ENCODE results near the gene LAMA5. TPM values are rescaled to one million over a fixed set of nuclear protein-coding genes. Genes with fewer than 3 reads are reported as not detected.

Gene LAMA5
- total RNA-seq, 2 experiments from 2014 or later: 0.72 to 1.0 TPM

GRCh38 chr20:62287759-62288534 lies 79.2 kb downstream of the LAMA5 start:
- ChIA-PET POLR2A (no interaction called here), CTCF (no interaction called here)
- no peak overlapping the region for H3K4me3 Mint-ChIP-seq
- intact Hi-C loops (cut with DNase I, micrococcal nuclease): no loop called here
- DNase-seq (no peak), ATAC-seq (no peak)
- H3K9me3 Mint-ChIP-seq (ENCODE audit: low read depth): no peaks in the 10 kb centered on the region
- H3K4me1 Mint-ChIP-seq: no peaks in the 10 kb centered on the region
- peaks cover 13% of the 10 kb centered on the region for H3K36me3 Mint-ChIP-seq (ENCODE audit: low read depth)
- no peak overlapping the region for H3K27ac Mint-ChIP-seq
- H3K27me3 Mint-ChIP-seq: no peaks in the 10 kb centered on the region

DNA sequence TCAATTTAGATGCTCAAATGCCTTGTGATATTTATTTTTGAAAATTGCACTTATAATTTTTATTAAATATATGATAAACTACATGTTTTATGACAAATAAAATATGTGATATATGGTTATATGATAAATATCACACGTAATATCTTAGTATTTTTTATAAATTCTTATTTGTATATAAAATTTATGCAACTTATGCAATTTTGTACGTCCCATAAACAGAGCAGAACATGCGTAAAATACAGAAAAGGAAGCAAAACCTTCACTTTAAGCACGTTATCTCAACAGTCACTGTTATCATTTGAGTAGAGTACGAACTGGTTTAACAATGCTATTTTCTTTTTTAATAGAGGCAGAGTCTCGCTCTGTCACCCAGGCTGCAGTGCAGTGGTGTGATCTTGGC lies 80.0 kb downstream of the LAMA5 start:
- Mint-ChIP-seq H3K4me1 (no peaks in the 10 kb centered on the region), H3K4me3 (no peak overlapping the region), H3K27ac (no peak overlapping the region), H3K36me3 (ENCODE audit: low read depth) (peaks cover 11% of the 10 kb centered on the region), H3K9me3 (ENCODE audit: low read depth) (no peaks in the 10 kb centered on the region), H3K27me3 (no peaks in the 10 kb centered on the region)
- no peak for DNase-seq
- ChIA-PET CTCF (no interaction called here), POLR2A (no interaction called here)
- no peak for ATAC-seq
- intact Hi-C loops (cut with DNase I, micrococcal nuclease): no loop called here

DNA sequence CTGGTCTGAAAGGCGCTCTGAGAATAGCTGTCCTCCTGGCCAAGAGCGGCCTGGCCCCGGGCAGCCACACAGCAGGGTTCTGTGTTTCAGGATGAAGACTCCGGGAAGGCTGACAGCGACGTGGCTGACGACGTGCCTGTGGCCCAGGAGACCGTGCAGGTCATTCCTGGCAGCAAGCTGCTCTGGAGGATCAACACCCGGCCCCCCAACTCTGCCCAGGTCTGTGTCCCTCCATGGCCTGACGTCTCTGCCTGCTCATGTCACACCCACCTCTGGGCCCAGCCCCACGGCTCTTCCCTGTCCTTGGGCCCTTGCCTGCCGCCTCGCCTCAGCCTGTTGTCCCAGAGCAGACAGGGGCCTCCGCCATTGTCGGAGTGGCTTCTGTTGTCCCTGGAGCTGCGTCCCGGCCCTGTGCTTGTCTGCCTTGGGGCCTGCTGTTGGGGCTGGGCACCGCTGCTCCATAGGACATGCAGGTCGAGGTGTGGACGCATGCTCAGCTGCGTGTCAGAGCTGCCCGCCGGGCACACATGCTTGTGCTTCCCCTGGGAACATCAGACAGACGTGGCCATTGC lies 80.5 kb downstream of the LAMA5 start:
- no peak for DNase-seq
- no peaks in the 10 kb centered on the region for H3K9me3 Mint-ChIP-seq (ENCODE audit: low read depth)
- ATAC-seq: no peak
- H3K27ac Mint-ChIP-seq: no peak overlapping the region
- intact Hi-C loops (cut with DNase I, micrococcal nuclease): no loop called here
- H3K36me3 Mint-ChIP-seq (ENCODE audit: low read depth): peaks cover 11% of the 10 kb centered on the region
- POLR2A ChIA-PET: no interaction called here
- H3K4me3 Mint-ChIP-seq: no peak overlapping the region
- no peaks in the 10 kb centered on the region for H3K27me3 Mint-ChIP-seq
- CTCF ChIA-PET: no interaction called here
- no peaks in the 10 kb centered on the region for H3K4me1 Mint-ChIP-seq

DNA sequence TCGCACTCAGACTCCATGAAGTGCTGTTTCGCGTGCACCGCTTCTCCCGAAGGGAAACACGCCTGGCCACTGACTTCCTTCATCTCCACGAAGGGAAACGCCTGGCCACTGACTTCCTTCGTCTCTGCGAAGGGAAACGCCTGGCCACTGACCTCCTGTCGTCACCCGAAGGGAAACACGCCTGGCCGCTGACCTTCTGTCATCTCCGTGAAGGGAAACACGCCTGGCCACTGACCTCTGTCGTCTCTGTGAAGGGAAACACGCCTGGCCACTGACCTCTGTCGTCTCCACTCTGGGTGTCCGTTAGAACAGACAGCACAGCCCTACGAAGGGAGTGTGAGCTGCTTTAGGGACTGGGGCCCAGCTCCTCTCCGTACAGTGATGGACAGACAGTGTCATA lies 81.4 kb downstream of the LAMA5 start:
- Mint-ChIP-seq H3K27me3 (no peaks in the 10 kb centered on the region), H3K4me1 (no peaks in the 10 kb centered on the region), H3K4me3 (no peak overlapping the region), H3K27ac (no peak overlapping the region), H3K9me3 (ENCODE audit: low read depth) (no peaks in the 10 kb centered on the region), H3K36me3 (ENCODE audit: low read depth) (peaks cover 15% of the 10 kb centered on the region)
- DNase-seq (no peak), ATAC-seq (no peak)
- CTCF ChIA-PET: no interaction called here
- POLR2A ChIA-PET: no interaction called here
- intact Hi-C loops (cut with DNase I, micrococcal nuclease): no loop called here

- H3K36me3 Mint-ChIP-seq (ENCODE audit: low read depth): peaks cover 15% of the 10 kb centered on the region
- no peaks in the 10 kb centered on the region for H3K9me3 Mint-ChIP-seq (ENCODE audit: low read depth)
- no peaks in the 10 kb centered on the region for H3K27me3 Mint-ChIP-seq
- H3K4me3 Mint-ChIP-seq: no peak overlapping the region
- ChIA-PET POLR2A (no interaction called here), CTCF (interaction anchor here (0.6 kb wide), 1 partner anchor 356 kb away, joined by 3 read pairs; no protein-coding TSS in a partner anchor)
- no peaks in the 10 kb centered on the region for H3K4me1 Mint-ChIP-seq
- ATAC-seq: no peak
- no peak overlapping the region for H3K27ac Mint-ChIP-seq
- intact Hi-C loops (cut with DNase I, micrococcal nuclease): no loop called here
- DNase-seq: no peak
Measured at GRCh38 chr20:62285151-62285550, 82.0 kb downstream of the LAMA5 start.

- ATAC-seq: no peak
- H3K9me3 Mint-ChIP-seq (ENCODE audit: low read depth): no peaks in the 10 kb centered on the region
- CTCF ChIA-PET: no interaction called here
- H3K36me3 Mint-ChIP-seq (ENCODE audit: low read depth): peaks cover 17% of the 10 kb centered on the region
- H3K27me3 Mint-ChIP-seq: no peaks in the 10 kb centered on the region
- no peak overlapping the region for H3K4me3 Mint-ChIP-seq
- no peaks in the 10 kb centered on the region for H3K4me1 Mint-ChIP-seq
- POLR2A ChIA-PET: no interaction called here
- no peak for DNase-seq
- no peak overlapping the region for H3K27ac Mint-ChIP-seq
- intact Hi-C loops (cut with DNase I, micrococcal nuclease): no loop called here
Measured at GRCh38 chr20:62284448-62284847, 82.7 kb downstream of the LAMA5 start.

DNA sequence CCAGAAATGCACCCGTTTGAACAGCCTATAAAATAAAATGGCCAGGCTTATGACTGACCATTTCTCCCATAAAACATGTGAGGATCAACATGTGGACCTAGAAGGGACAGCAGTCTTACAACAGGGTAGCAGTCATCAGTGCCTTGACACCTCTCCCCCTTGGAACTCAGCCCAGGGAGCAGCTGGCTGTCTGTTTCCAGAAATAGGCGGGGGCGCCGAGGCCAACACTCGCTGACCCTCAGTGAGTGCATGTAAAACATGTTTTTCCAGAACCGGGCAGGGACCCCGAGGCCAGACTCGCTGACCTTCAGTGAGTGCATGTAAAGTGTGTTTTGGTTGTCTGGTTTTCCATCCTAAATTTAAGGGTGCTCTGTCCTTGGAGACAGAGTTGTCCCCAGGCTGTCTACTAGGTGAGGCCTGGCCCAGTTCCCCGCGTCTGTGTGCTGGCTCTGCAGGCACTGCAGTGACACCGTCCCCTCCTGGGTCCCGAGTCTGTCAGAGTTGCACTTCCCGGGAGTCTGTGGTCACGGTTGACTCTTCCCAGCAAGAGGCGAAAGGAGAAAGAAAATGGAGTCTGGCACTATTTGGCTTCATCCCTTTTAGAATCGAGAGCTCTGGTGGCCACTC lies 84.1 kb downstream of the LAMA5 start:
- ATAC-seq (no peak), DNase-seq (no peak)
- no peaks in the 10 kb centered on the region for H3K4me1 Mint-ChIP-seq
- ChIA-PET POLR2A (no interaction called here), CTCF (interaction anchor here (1.0 kb wide), 1 partner anchor 28 kb away, joined by 3 read pairs; no protein-coding TSS in a partner anchor)
- no peak overlapping the region for H3K4me3 Mint-ChIP-seq
- H3K27ac Mint-ChIP-seq: no peak overlapping the region
- peaks cover 21% of the 10 kb centered on the region for H3K36me3 Mint-ChIP-seq (ENCODE audit: low read depth)
- intact Hi-C loops (cut with DNase I, micrococcal nuclease): no loop called here
- H3K27me3 Mint-ChIP-seq: no peaks in the 10 kb centered on the region
- H3K9me3 Mint-ChIP-seq (ENCODE audit: low read depth): no peaks in the 10 kb centered on the region

DNA sequence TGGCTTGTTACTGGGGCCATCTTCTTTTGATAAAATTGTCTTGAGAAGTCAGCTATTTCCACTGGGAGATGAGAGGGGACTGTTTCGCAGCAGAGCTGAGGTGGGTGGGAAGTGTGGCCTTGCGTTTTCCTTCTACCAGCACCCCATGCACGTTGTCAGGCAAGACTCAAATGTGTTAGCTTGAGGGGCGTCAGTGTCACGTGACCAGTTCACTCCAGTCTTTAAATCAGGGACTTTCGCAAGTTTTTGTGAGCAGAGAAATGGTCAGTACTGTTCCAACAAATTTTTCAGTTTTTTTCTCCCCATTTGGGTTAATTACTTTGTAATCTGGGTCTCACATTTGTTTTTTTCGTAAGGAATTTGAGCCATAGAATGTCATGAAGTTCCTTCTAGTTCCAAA lies 85.0 kb downstream of the LAMA5 start:
- POLR2A ChIA-PET: no interaction called here
- no peaks in the 10 kb centered on the region for H3K27me3 Mint-ChIP-seq
- H3K36me3 Mint-ChIP-seq (ENCODE audit: low read depth): peaks cover 21% of the 10 kb centered on the region
- CTCF ChIA-PET: no interaction called here
- H3K4me3 Mint-ChIP-seq: no peak overlapping the region
- intact Hi-C loops (cut with DNase I, micrococcal nuclease): no loop called here
- no peaks in the 10 kb centered on the region for H3K9me3 Mint-ChIP-seq (ENCODE audit: low read depth)
- no peak for DNase-seq
- H3K4me1 Mint-ChIP-seq: no peaks in the 10 kb centered on the region
- H3K27ac Mint-ChIP-seq: no peak overlapping the region
- no peak for ATAC-seq

- ChIA-PET CTCF (interaction anchor here (0.6 kb wide), 1 partner anchor 136 kb away, joined by 3 read pairs; no protein-coding TSS in a partner anchor), POLR2A (no interaction called here)
- Mint-ChIP-seq H3K4me1 (no peaks in the 10 kb centered on the region), H3K27ac (no peak overlapping the region), H3K27me3 (no peaks in the 10 kb centered on the region), H3K36me3 (ENCODE audit: low read depth) (peaks cover 18% of the 10 kb centered on the region), H3K4me3 (no peak overlapping the region), H3K9me3 (ENCODE audit: low read depth) (no peaks in the 10 kb centered on the region)
- intact Hi-C loops (cut with DNase I, micrococcal nuclease): no loop called here
- ATAC-seq: no peak
- DNase-seq: no peak
Measured at GRCh38 chr20:62281161-62281933, 85.8 kb downstream of the LAMA5 start.

GRCh38 chr20:62280303-62280702 lies 86.8 kb downstream of the LAMA5 start:
- DNase-seq (no peak), ATAC-seq (no peak)
- Mint-ChIP-seq H3K9me3 (ENCODE audit: low read depth) (no peaks in the 10 kb centered on the region), H3K4me1 (no peaks in the 10 kb centered on the region), H3K4me3 (no peak overlapping the region), H3K36me3 (ENCODE audit: low read depth) (peaks cover 18% of the 10 kb centered on the region), H3K27me3 (no peaks in the 10 kb centered on the region), H3K27ac (no peak overlapping the region)
- POLR2A ChIA-PET: no interaction called here
- CTCF ChIA-PET: no interaction called here
- intact Hi-C loops (cut with DNase I, micrococcal nuclease): no loop called here

GRCh38 chr20:62277253-62277652 lies 89.9 kb downstream of the LAMA5 start:
- POLR2A ChIA-PET: no interaction called here

More at GRCh38 chr20:62277253-62277652, 89.9 kb downstream of the LAMA5 start:
- Mint-ChIP-seq H3K27me3 (no peaks in the 10 kb centered on the region), H3K36me3 (ENCODE audit: low read depth) (peaks cover 22% of the 10 kb centered on the region), H3K9me3 (ENCODE audit: low read depth) (no peaks in the 10 kb centered on the region), H3K4me3 (no peak overlapping the region), H3K4me1 (no peaks in the 10 kb centered on the region), H3K27ac (no peak overlapping the region)
- DNase-seq (no peak), ATAC-seq (no peak)
- intact Hi-C loops (cut with DNase I, micrococcal nuclease): no loop called here
- CTCF ChIA-PET: interaction anchor here (0.6 to 0.8 kb wide), 2 partner anchors 10 to 31 kb away, joined by 3 to 4 read pairs; no protein-coding TSS in a partner anchor
